CD4-positive, alpha-beta memory T cell (primary cell): ENCODE measurements around the gene CLIP2. TPM values are rescaled to one million over a fixed set of nuclear protein-coding genes. Genes with fewer than 3 reads are reported as not detected.
"Not testable (repeated sequence)": the region's sequence is repeated elsewhere in the genome, so short reads cannot be mapped to it uniquely, and the experiment has no call there.

Experiments used
- CTCF ChIA-PET: fragments of 350-600 bp; sonication (Branson Sonifier 250); formaldehyde crosslinking; loops from one replicate; lab custom pipeline; 2021; ENCODE audit warnings: inconsistent platforms; ENCODE audit not compliant: partially characterized antibody; lab: Charles Lee
- POLR2A ChIA-PET: fragments of 350-600 bp; sonication (Branson Sonifier 250); formaldehyde crosslinking; loops from one replicate; lab custom pipeline; 2021; ENCODE audit not compliant: partially characterized antibody; lab: Charles Lee
- DNase-seq, 5 donors: peaks; one replicate each; pipeline versions ENCODE4 v3.0.0 to v3.0.0-alpha.2; 2020 to 2022; ENCODE audit warnings: mixed read lengths in 1 of 5
- H3K27ac ChIP-seq: one replicate; pipeline ENCODE4 v1.7.0; 2013; ENCODE audit warnings: low read depth, low read length
- H3K27me3 ChIP-seq: 2 replicates; pipeline ENCODE4 v1.7.0; 2013; ENCODE audit warnings: mild to moderate bottlenecking, low read length, moderate library complexity; ENCODE audit not compliant: insufficient read depth
- H3K36me3 ChIP-seq: 2 replicates; pipeline ENCODE4 v1.7.0; 2013; ENCODE audit warnings: mild to moderate bottlenecking, low read length, moderate library complexity; ENCODE audit not compliant: insufficient read depth
- H3K4me1 ChIP-seq: 2 replicates; pipeline ENCODE4 v1.7.0; 2013; ENCODE audit warnings: mild to moderate bottlenecking, low read length, moderate library complexity; ENCODE audit not compliant: insufficient read depth
- H3K4me3 ChIP-seq, 2 donors: one replicate each; pipeline ENCODE4 v1.7.0; 2013; ENCODE audit warnings: low read length in 2 of 2, mild to moderate bottlenecking in 1 of 2
- H3K9me3 ChIP-seq, 2 donors: one replicate each; pipeline ENCODE4 v1.7.0; 2013; ENCODE audit warnings: low read length in 2 of 2, control low read depth in 1 of 2; ENCODE audit not compliant: control insufficient read depth in 1 of 2
- H3K27ac Mint-ChIP-seq, 7 donors: one replicate each; pipeline ENCODE4 v1.8.0; 2020 to 2021; ENCODE audit warnings: mixed read lengths in 7 of 7, mild to moderate bottlenecking in 6 of 7, inconsistent platforms in 3 of 7, moderate library complexity in 3 of 7
- H3K27me3 Mint-ChIP-seq, 2 donors: one replicate each; pipeline ENCODE4 v1.8.0; 2020 to 2021; ENCODE audit warnings: mixed read lengths in 2 of 2
- H3K36me3 Mint-ChIP-seq, 2 donors: one replicate each; pipeline ENCODE4 v1.8.0; 2020 to 2021; ENCODE audit warnings: mixed read lengths in 2 of 2, inconsistent platforms in 1 of 2, mild to moderate bottlenecking in 1 of 2
- H3K4me1 Mint-ChIP-seq, 4 donors: one replicate each; pipeline ENCODE4 v1.8.0; 2020 to 2021; ENCODE audit warnings: mixed read lengths in 4 of 4, mild to moderate bottlenecking in 1 of 4
- H3K4me3 Mint-ChIP-seq, 8 donors: one replicate each; pipeline ENCODE4 v1.8.0; 2020 to 2021; ENCODE audit warnings: mixed read lengths in 8 of 8, mild to moderate bottlenecking in 7 of 8, moderate library complexity in 6 of 8, inconsistent platforms in 3 of 8
- H3K9me3 Mint-ChIP-seq, 8 donors: one replicate each; pipeline ENCODE4 v1.8.0; 2020 to 2021; ENCODE audit warnings: mixed read lengths in 8 of 8, mild to moderate bottlenecking in 5 of 8, inconsistent platforms in 3 of 8, moderate library complexity in 1 of 8
- intact Hi-C: fragments of 100-400 bp; cut with micrococcal nuclease; formaldehyde crosslinking; loops from one replicate; pipeline ENCODE4 v1.15.1; 2023
- polyA plus RNA-seq, 2 donors: library from polyadenylated mRNA; unstranded; fragments of 300-500 nt; fragmentation: Illumina TruSeq; gene quantifications; one replicate each; pipeline ENCODE4 v1.2.3, GENCODE V29; 2021
- total RNA-seq, 2 experiments: library from RNA; stranded (reverse); gene quantifications; one replicate each; pipeline ENCODE4 v1.2.3, GENCODE V29; 2021

Gene CLIP2
- total and polyA plus RNA-seq, 4 experiments from 2014 or later, result 0.15 to 5.7 (median 1.7) TPM

- no peak for DNase-seq
- Histone ChIP-seq H3K9me3 (no peaks in the 10 kb centered on the region), H3K27ac (no peak overlapping the region), H3K27me3 (no peaks in the 10 kb centered on the region), H3K4me3 (no peak overlapping the region), H3K36me3 (no peaks in the 10 kb centered on the region), H3K4me1 (no peaks in the 10 kb centered on the region)
- Mint-ChIP-seq H3K27ac (peak overlapping the region in 1 of 7 donors; percentile 73), H3K4me1 (peaks cover 0 to 2% (median 0%) of the 10 kb centered on the region in 4 donors), H3K9me3 (no peaks in the 10 kb centered on the region), H3K27me3 (no peaks in the 10 kb centered on the region), H3K4me3 (no peak overlapping the region), H3K36me3 (no peaks in the 10 kb centered on the region)
- intact Hi-C loops, result no loop called here
- ChIA-PET CTCF (interaction anchor here (1.5 to 6.8 kb wide), 2 partner anchors 13 to 200 kb away, joined by 3 to 174 read pairs; no protein-coding TSS in a partner anchor), POLR2A (no interaction called here)
Observed at GRCh38 chr7:74405191-74405898, 116.1 kb downstream of the CLIP2 start.

DNA sequence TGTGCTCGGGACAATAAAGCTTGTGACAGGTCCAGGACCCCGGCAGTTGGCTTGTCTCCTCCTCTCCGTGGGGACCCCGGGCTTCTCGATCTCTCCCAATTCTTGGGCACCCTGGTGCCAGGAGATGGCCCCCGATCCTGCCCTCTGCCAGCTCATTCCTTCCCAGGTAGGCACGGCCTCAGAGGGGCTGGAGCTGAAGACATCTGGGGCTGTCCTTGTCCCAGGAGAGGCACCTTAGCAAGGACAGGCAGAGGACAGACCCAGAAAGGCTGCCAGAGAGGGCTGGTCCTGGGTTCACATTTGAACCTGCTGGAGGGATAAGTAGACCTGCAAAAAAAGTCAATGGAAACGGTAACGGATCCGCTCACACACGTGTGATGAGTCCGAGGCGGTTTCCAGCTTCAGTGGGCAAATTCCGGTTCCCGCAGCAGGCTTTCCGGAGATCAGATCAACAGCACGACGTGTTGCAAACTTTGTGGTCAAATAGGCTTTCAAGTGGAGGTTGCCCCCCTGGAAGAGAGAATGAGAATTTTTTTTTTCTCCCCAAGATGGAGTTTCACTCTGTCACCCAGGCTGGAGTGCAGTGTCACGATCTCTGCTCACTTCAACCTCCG lies 116.8 kb downstream of the CLIP2 start:
- no peaks in the 10 kb centered on the region for H3K9me3 Mint-ChIP-seq
- no peak for DNase-seq
- intact Hi-C loops, result no loop called here
- Histone ChIP-seq H3K27me3 (no peaks in the 10 kb centered on the region), H3K27ac (no peak overlapping the region), H3K9me3 (no peaks in the 10 kb centered on the region), H3K4me1 (no peaks in the 10 kb centered on the region), H3K36me3 (no peaks in the 10 kb centered on the region), H3K4me3 (no peak overlapping the region)
- ChIA-PET POLR2A (no interaction called here), CTCF (interaction anchor here (0.9 to 6.8 kb wide), 3 partner anchors 12 to 342 kb away, joined by 3 to 174 read pairs (median 3); no protein-coding TSS in a partner anchor)
- H3K27ac Mint-ChIP-seq, result no peak overlapping the region
- no peak overlapping the region for H3K4me3 Mint-ChIP-seq
- H3K27me3 Mint-ChIP-seq, result no peaks in the 10 kb centered on the region
- no peaks in the 10 kb centered on the region for H3K36me3 Mint-ChIP-seq
- peaks cover 0 to 2% (median 0%) of the 10 kb centered on the region in 4 donors for H3K4me1 Mint-ChIP-seq

- Histone ChIP-seq H3K27me3 (no peaks in the 10 kb centered on the region), H3K36me3 (no peaks in the 10 kb centered on the region), H3K27ac (no peak overlapping the region), H3K4me3 (no peak overlapping the region), H3K4me1 (no peaks in the 10 kb centered on the region), H3K9me3 (no peaks in the 10 kb centered on the region)
- Mint-ChIP-seq H3K4me3 (no peak overlapping the region), H3K4me1 (no peaks in the 10 kb centered on the region), H3K9me3 (no peaks in the 10 kb centered on the region), H3K27me3 (no peaks in the 10 kb centered on the region), H3K27ac (no peak overlapping the region), H3K36me3 (no peaks in the 10 kb centered on the region)
- POLR2A ChIA-PET, result no interaction called here
- CTCF ChIA-PET, result no interaction called here
- intact Hi-C loops, result no loop called here
- DNase-seq, result no peak
Observed at GRCh38 chr7:74407958-74408357, 118.8 kb downstream of the CLIP2 start.

GRCh38 chr7:74409571-74409970 lies 120.4 kb downstream of the CLIP2 start:
- Mint-ChIP-seq H3K27ac (no peak overlapping the region), H3K9me3 (no peaks in the 10 kb centered on the region), H3K36me3 (no peaks in the 10 kb centered on the region), H3K27me3 (no peaks in the 10 kb centered on the region), H3K4me1 (no peaks in the 10 kb centered on the region), H3K4me3 (no peak overlapping the region)
- H3K4me3 ChIP-seq, result no peak overlapping the region
- H3K36me3 ChIP-seq, result no peaks in the 10 kb centered on the region
- no peaks in the 10 kb centered on the region for H3K4me1 ChIP-seq
- no peak for DNase-seq
- no peak overlapping the region for H3K27ac ChIP-seq
- no peaks in the 10 kb centered on the region for H3K9me3 ChIP-seq
- intact Hi-C loops, result no loop called here
- CTCF ChIA-PET, result interaction anchor here (1.5 to 2.4 kb wide), 2 partner anchors 9 to 203 kb away, joined by 3 to 8 read pairs; no protein-coding TSS in a partner anchor
- H3K27me3 ChIP-seq, result no peaks in the 10 kb centered on the region
- POLR2A ChIA-PET, result no interaction called here

- CTCF ChIA-PET, result interaction anchor here (0.9 to 2.4 kb wide), 4 partner anchors 10 to 204 kb away, joined by 3 to 8 read pairs (median 4); no protein-coding TSS in a partner anchor
- Mint-ChIP-seq H3K9me3 (no peaks in the 10 kb centered on the region), H3K36me3 (no peaks in the 10 kb centered on the region)
Observed at GRCh38 chr7:74410772-74411171, 121.6 kb downstream of the CLIP2 start.

DNA sequence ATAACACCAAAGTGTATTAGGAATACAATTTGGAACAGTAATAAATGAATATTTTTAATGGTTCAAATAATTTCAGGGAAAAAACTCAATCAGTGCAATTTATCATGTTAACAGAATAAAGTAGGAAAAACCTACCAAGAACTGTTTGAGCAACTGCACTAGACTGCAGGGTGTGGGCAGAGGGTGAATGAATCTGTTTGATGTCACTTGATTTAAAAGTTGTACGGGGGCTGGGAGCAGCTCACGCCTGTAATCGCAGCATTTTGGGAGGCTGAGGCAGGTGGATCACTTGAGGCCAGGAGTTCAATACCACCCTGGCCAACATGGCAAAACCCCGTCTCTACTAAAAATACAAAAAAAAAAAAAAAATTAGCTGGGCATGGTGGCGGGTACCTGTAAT lies 122.4 kb downstream of the CLIP2 start:
- DNase-seq, H3K9me3 Mint-ChIP-seq, H3K27me3 Mint-ChIP-seq, POLR2A ChIA-PET, H3K4me1 ChIP-seq, H3K36me3 Mint-ChIP-seq, H3K4me3 Mint-ChIP-seq, H3K4me1 Mint-ChIP-seq, H3K9me3 ChIP-seq, H3K4me3 ChIP-seq, intact Hi-C loops, H3K27me3 ChIP-seq, H3K36me3 ChIP-seq, H3K27ac Mint-ChIP-seq, H3K27ac ChIP-seq: not testable (repeated sequence)
- CTCF ChIA-PET, result interaction anchor here (1.4 kb wide), 1 partner anchor 9 kb away, joined by 4 read pairs; no protein-coding TSS in a partner anchor

More at GRCh38 chr7:74410772-74411171, 121.6 kb downstream of the CLIP2 start:
- Histone ChIP-seq H3K4me3 (no peak overlapping the region), H3K9me3 (no peaks in the 10 kb centered on the region), H3K36me3 (no peaks in the 10 kb centered on the region), H3K27ac (no peak overlapping the region), H3K27me3 (no peaks in the 10 kb centered on the region), H3K4me1 (no peaks in the 10 kb centered on the region)
- POLR2A ChIA-PET, result no interaction called here
- no peak for DNase-seq
- intact Hi-C loops, result no loop called here
- H3K4me3 Mint-ChIP-seq, result no peak overlapping the region
- no peak overlapping the region for H3K27ac Mint-ChIP-seq
- no peaks in the 10 kb centered on the region for H3K27me3 Mint-ChIP-seq
- H3K4me1 Mint-ChIP-seq, result no peaks in the 10 kb centered on the region

DNA sequence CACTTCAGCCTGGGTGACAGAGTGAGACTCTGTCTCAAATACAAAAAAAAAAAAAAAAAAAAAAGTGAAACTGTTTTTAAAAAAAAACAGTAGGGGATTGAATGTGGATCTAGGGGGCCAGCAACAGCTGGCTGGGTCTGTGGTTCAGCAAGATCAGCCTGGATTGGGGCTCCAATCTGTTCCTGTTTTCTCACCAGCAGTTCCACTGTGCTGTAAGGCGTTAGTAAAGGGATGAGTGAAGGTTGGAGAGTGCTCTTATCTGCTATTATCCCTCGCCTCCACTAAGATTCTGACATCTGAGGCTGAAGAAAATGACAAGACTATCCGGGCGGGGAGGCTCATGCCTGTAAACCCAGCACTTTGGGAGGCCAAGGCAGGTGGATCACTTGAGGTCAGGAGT lies 122.8 kb downstream of the CLIP2 start:
- no peak overlapping the region for H3K27ac Mint-ChIP-seq

More for the DNA sequence above, 122.8 kb downstream of the CLIP2 start:
- H3K9me3 ChIP-seq, result no peaks in the 10 kb centered on the region
- CTCF ChIA-PET, result interaction anchor here (2.5 kb wide), 1 partner anchor 11 kb away, joined by 10 read pairs; no protein-coding TSS in a partner anchor
- Mint-ChIP-seq H3K4me3 (no peak overlapping the region), H3K9me3 (no peaks in the 10 kb centered on the region), H3K27me3 (no peaks in the 10 kb centered on the region), H3K36me3 (no peaks in the 10 kb centered on the region), H3K4me1 (no peaks in the 10 kb centered on the region)
- no peaks in the 10 kb centered on the region for H3K27me3 ChIP-seq
- no peak overlapping the region for H3K27ac ChIP-seq
- no peaks in the 10 kb centered on the region for H3K36me3 ChIP-seq
- intact Hi-C loops, result no loop called here
- H3K4me3 ChIP-seq, result no peak overlapping the region
- POLR2A ChIA-PET, result no interaction called here
- no peak for DNase-seq
- H3K4me1 ChIP-seq, result no peaks in the 10 kb centered on the region
